ENCODE measurements around the gene LMBRD1.
A peak's percentile ranks its signal among the peaks of the same experiment; 100 is the strongest.
"Not testable (repeated sequence)": the region's sequence is repeated elsewhere in the genome, so short reads cannot be mapped to it uniquely, and the experiment has no call there.

LMBRD1 gene

DNA sequence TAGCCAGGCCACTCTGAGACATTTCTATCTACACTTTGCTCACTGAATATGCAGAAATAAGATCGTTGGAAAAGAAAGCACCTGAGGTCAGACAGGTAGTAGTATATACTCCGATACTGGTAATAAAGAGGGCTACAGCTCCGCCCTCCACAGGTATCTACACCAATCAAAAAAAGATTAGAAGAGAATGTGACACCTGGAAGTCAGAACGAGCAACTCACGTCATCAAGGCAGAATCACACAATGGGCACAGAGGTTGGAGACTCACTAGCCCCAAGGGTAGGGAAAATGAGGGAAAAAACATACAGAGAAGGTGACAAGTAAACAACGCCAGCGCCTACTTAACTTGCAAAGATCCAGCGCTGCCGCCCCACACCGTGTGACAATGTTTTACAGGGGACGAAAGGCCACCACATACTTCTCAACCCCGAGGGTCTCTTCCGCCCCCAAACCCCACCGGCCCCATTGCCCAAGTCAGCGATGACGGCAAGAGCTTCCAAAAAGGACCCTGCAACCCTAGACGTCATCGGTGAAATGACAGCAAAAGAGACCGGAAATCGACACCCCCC, 653 bp downstream of the LMBRD1 start:
- DNase-seq, result no peak

DNA sequence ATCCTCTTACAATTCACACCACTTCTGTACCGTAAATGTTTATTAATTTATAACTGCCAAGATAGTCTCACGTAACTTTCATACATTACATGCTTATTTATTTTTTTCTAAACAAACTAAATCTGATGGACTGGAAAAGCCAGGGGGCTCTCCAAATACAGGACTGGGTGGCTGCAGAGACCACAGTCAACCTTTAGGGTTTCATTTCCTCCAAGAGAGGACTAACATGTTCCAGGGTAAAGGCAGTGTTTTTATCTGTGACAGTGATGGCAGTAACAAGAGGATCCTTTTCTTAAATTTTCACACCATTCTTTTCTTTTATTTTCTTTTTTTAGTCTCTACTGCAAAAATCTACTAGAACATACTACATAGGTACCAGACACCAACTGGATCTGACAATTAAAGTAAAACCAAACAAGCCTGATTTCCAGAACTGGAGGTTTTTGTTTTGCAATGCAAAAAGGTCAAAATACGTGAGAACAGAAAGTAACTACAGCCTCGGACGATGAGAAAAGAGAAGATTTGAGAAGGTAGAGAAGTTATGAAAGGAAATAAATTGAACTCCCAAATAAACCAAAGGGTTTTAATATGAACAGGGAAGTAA, 1.2 kb downstream of the LMBRD1 start:
- no peak for DNase-seq

DNA sequence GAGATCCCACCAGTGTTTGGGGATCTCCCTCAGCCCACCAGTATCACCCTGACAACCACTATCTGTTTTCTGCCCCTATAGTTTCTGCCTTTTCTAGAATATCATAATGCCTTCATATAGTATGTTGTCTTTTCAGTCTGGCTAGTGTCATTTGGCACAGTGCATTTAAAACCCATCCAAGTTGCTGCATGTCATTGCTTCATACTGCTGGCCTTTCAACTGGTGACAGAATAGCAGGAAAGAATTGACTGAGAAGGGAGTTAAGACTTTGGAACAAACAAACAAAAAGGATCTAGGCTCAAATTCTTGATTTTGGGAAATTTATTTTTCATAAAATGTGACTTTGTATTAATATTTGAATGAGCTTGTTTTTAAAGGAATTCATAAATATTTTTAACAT, 4.5 kb downstream of the LMBRD1 start:
- peak; percentile 18 for DNase-seq

DNA sequence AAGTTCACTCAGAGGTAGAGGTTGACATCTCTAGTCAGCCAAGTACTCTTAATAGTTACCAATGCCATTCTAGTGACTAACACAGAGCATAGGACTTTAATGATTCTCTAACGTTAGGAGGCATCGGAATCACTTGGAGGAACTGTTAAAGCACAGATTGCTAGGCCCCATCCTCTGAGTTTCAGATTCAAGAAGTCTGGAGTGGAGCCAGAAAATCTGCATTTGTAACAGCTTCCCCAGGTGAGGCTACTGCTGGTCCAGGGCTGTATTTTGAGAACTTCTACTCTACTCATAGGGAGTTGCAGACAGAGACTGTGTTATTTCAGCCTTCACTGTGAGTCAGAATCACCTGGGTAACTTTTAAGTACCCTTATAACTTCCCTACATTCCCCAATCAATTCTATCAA, 5.7 kb downstream of the LMBRD1 start:
- no peak for DNase-seq

DNA sequence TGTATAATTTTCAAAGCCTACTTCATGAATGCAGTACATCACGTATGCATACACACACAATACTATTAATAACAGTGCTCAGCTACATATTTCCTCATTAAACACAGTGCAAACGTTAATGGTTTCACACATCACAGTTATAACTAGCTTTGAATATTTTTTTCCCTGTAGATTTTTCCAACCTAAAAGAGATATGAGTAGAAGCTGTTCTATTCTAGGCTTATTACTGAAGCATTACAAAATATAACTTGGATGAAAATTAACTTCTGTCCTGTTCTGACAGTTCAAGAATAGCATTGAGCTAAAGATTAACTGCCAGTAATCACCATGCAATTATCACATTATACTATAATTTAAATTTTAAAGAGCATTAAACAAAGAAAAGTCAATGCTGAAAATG, 6.2 kb downstream of the LMBRD1 start:
- no peak for DNase-seq

DNA sequence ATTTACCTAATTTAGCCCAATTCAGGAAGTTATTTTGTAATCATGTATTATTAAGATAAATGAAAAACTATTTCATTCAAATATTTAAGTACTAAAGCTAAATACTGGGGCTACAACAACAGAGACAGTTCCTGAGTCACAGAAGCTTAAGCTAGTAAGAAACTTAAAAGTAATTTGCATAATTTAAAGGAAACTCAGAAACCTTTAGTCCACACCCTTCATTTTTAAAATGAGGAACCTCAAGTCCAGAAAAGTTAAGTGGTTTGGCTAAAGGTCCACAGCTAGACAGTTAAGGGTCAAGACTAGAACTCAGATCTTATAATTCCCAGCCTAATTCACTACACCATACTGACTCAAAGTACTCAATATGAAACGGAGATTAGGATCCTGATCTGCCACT, 7.2 kb downstream of the LMBRD1 start:
- DNase-seq, result no peak

DNA sequence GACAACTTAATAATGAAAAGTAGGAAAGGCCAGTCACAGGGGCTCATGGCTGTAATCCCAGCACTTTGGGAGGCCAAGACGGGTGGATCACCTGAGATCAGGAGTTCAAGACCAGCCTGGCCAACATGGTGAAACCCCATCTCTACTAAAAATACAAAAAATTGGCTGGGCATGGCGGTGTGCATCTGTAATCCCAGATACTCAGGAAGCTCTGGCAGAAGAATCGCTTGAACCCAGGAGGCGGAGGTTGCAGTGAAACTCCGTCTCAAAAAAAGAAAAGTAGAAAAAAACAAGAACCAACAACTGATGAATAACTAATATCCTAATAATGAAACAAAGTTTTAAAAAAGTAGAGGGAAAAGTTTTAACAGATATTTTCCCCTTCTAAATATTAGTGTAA, 9.4 kb downstream of the LMBRD1 start:
- not testable (repeated sequence) for DNase-seq

DNA sequence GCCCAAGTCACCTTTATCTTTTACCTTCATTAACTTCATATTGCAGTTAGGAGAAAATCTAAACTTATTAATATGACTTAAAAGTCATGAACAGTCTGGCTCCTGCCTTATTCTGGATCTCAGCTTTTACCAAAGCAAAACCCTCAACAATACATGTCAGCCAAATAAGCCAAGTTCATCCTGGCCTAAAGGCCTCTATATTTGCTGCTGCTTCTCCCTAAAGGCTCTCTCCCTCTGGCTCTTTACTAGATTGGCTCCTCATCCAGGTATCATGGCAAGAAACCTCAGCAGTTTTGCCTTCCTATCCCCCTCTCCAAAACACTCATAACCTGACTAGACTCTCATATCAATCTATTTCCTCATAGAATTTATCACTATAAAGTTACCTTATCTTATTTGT, 11.1 kb downstream of the LMBRD1 start:
- DNase-seq, result no peak

DNA sequence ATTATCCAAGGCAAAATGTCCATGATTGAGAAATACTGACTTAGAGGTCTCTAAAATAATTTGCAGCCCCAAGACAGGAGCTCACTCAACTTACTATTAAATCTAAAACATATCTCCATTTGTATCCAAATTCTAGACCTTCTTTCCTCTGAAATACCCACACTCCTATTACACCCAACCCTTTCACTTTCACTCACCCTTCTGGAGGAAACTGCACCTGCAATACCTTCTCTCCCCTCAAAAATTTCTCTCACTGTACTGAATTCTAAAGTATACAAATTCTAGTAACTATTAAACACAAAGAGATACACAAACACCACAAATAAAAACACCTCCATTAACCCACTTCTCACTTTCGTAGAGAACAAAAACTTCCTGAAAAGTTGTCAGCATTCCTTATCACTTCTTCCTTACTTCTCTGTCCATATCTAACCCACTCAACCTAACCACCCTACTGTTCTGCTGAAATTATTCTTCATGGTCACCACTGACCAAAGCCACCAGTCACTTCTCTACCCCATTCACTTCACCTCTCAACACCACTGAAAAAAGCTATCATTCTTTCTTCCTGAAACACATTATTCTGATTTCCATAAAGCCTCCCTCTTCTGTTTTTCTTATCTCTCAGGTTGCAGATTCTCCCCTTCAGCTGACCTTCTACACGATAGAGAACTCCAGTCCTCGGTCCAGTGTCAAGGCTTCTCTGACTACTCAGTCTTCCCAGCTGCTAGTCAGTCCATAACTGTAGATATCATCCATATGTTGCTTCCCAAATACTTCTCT, 12.0 kb downstream of the LMBRD1 start:
- DNase-seq, result no peak

DNA sequence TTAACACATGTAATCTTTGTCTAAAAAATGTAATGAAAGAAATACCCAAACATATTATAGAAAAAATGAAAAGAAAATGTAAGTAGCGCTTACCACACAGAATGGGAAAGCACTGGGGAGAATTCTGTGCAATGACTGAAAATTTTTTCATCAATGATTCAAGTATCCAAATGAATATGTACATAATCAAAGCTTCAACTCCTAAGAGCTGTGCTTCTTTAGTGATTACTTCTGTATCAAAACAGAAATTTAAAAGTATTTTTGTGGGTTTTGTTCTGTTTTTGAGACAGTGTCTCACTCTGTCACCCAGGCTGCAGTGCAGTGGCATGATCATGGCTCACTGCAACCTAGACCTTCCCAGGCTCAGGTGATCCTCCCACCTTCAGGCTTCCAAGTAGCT, 13.7 kb downstream of the LMBRD1 start:
- no peak for DNase-seq

DNA sequence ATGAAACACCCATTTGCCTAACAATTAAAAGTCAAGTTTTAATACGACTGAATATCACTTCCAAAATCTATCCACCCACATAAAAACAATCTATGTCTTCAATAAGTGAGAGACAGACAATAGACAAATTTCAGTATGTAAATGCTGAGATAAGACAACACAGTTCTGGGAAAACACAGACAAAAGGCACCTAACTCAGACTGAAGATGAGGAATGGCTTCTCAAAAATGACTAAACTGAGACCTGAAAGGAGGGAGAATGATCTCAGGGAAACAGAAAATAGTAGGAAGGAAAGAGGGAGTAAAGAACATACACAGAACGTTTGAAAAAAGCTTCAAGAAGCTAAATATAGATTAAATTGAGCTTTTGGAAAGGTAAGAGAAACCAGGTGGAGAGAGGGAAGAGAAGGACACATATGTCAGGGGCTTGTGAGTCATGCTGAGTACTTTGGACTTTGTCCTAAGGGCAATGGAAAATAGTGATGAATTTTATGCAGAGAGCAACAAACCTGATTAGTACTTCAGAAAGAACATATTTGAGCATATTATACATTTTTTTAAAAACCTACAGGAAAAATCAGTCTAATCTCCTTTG, 16.1 kb downstream of the LMBRD1 start:
- peak; percentile 67 for DNase-seq

DNA sequence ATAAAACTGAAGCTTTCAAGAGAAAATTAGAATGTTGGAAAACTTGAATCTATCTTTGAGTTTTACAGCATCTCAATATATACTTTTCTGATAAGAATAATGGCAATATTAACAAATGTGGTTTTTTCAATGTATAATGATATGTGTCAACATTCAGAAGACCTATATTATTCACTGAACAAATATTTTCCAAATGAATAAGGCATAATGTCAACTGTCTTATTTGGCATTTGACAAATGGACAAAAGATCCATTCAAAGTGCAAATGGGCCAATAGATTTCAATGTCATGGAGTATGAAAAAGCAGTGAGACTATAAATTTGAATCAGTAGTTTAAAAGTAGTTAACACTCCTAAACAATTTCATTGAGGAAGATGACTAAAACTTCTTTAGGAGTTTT, 20.9 kb downstream of the LMBRD1 start:
- DNase-seq, result no peak

DNA sequence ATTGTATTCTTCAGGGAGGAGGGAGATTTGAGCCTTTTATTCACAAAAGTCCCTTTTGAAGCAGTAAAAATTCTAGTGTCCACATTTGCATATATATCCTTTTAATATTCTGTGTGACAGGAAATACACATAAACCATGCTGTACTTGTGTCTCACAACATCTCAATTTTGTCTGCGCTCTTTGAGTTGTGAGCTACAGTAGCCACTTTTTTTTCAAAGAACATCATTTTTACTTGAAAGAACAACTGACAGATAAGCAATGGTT, 21.3 kb downstream of the LMBRD1 start:
- DNase-seq, result no peak

DNA sequence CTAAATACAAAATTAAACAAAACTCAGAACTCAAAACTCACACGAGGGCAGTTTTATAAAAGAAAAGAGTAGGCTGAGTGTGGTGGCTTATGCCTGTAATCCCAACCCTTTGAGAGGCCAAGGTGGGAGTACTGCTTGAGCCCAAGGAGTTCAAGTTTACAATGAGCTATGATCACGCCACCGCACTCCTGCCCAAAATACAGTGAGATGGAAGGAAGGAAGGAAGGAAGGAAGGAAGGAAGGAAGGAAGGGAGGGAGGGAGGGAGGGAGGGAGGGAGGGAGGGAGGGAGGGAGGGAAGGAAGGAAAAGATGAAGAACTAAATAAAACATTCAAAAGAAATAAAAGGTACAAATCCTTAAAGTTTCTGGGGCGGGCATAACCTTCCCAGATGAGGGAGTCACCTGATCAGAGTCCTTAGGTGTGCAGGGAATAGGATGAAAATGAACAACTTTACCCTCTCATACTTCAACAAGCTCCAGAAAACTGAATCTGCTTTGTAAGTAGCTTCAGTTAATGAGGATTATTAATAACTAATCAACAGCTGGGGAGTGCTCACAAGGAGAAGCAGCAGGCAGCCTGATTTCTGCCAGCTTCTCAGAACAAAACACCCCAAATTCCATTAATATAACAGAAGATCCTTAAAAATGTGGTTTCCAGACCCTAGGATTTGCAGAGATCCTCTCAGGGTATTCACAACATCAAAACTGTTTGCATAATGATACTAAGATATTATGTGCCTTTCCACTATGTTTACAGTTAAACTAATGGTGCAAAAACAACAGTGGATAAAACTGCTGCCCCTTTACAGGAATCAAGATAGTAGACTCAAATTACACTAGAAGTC, 21.8 kb downstream of the LMBRD1 start:
- no peak for DNase-seq

DNA sequence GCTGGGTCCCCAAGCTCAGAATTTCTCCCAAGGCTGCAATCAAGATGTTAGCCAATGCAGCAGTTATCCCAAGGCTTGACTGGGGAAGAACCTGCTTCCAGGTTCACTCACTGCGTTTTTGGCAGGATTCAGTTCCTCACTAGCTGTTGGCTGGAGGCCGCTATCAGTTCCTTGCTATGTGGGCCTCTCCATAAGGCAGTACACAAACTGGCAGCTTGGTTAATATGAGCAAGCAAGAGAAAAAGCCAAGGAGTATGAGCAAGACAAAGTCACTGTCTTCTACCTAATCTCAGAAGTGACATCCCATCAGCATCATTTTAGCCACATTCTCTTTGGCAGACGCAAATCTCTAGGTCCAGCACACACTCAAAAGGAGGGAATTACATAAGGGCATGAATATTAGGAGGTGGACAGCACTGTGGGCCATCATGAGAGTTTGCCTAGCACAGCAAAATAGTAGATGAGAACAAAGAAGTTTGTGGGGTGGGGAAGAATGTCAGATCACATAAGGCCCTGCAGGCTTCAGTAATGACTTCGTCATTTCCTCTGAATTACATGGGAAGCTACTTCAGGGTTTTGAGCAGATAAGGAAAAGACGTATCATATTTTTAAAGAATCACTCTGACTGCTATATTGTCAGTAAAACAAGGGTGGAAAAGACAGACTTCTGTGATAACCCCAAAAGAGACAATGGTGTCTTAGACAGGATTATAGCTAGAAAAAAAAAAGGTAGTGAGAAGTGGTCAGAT, 25.5 kb downstream of the LMBRD1 start:
- DNase-seq, result no peak

DNA sequence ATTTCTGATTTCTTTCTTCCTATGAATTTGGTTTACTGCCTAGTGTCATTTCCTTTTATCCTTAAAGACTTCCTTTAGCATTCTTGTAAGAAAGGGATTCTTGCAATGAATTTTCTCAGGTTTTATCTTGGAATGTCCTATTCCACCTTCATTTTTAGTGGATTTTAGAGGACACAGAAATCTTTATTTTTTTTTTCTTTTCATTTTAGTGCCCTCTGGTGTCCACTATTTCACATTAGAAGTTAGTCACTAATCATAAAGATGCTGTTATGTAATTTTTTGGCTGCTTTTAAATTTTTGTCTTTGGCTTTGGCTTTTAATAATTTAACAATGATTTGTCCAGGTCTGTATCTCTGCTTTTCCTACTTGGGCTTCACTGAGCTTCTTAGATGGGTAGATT, 28.1 kb downstream of the LMBRD1 start:
- DNase-seq, result no peak

DNA sequence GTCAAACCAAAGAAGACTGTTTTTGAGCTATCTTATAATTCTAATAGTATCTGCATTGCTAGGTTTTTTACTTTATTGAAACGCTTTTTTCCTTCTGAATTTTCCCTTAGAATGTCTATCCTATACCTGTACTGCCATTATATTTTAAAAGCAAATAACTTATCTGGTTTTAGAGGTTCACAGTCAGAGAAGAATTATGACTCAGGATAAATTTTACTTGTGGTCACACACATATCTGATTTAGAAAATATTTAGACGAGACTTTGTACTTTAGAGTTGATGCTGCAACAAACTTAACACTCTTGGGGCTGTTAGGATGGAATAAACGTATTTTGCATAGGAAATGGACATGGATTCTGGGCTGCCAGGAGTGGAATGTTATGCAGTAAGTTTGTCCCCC, 33.0 kb downstream of the LMBRD1 start:
- no peak for DNase-seq

DNA sequence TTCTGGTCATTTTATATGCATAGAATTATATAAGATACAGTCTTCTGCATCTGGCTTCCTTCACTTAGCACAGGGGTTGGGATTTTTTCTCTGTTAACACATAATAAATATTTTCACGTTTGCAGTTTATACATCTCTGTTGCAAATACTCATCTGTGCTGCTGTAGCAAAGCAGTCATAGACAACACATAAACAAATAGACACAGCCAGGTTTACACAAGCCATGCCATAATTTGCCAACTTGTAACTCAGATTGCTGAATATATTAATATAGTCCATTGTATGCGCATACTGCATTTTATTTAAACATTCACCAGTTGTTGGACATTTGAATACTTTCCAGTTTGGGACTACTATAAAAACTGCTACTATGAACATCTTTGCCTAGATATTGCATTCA, 35.0 kb downstream of the LMBRD1 start:
- no peak for DNase-seq

DNA sequence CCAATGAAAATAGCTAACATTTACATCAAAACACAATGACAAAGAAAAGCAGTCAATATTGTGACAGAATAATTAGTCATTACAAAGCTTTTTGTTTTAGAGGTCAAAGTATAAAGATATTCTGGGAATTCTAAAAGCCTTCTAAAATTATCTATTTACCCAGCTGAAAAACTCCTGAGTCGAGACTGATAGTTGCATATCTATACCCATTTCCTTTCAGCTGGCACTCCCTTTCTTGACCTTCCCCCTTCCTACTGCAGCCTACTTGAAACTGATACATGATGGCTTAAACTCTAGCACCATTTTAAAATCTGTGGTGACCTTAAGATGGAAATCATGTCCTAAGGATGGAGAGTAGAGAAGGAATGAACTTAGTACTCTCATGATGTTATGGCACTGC, 38.6 kb downstream of the LMBRD1 start:
- DNase-seq, result no peak

DNA sequence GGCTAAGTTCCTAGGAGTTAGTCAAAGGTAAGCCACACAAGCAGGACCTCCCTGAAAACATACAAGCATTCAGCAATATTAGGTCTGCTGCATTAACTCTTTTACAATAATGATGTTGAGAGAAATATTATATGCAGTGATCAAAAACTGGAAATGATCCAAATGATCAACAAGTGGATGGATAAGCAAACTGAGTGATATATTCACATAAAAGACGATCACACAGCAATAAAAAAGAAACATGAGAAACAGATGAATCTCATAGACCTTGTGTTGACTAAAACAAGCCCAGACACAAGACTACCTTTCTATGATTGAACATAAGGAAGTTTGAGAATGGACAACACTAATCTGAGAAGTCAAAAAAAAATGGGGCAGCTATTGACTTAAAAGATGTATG, 39.9 kb downstream of the LMBRD1 start:
- no peak for DNase-seq

DNA sequence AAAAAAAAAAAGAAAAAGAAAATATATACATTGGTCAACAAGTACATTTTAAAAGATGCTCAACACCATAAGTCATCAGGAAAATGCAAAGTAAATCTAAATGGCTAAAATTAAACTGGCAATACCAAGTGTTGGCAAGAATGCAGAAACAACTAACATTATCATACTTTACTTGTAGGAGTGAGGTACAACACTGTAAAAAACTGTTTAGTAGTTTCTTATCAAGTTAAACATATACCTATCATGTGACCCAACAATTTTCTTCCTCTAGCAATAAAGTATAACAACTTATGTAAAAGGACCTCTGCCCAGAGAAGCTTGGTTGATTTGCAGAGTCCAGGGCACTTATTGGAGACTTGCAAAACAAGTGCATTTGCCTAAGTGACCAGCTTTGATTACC, 40.4 kb downstream of the LMBRD1 start:
- no peak for DNase-seq

DNA sequence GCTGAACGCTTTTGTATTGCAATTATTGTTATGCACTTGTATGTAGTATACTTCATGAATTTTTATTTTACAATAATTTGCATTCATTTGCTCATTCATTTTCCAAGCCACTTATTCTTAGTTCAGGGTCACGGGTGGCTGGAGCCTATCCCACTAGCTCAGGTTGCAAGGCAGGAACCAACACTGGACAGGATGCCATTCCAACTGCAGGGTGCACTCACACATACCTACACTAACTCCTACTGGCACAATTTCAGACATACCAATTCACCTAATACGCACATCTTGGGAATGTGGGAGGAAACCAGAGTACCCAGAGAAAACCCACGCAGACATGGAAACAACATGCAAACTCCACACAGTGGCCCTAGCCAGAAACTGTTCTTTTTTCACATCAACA, 61.8 kb downstream of the LMBRD1 start:
- DNase-seq, result no peak

DNA sequence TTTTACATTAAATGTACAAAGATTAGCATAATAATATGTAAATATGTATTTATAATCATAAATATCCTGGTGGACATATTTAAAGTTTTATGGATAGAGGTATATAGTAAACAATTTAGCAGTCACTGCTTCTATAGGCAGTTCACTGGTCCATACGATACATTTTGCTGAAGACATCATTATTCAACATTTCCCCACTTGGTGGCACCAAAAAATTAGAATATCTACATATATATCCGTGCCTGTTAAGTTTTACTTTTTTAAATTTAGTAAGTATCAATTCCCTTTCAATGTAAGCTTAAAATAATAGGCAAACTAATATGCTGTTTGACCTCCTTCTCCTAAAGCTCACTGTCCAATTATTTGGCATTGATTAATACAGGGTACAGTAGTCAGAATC, 64.2 kb downstream of the LMBRD1 start:
- peak; percentile 37 for DNase-seq

Measured in eye (tissue), 1 donor.